Right atrium auricular region (tissue), 2 donors: ENCODE results near the gene PALM3. TPM values are rescaled to one million over a fixed set of nuclear protein-coding genes. Genes with fewer than 3 reads are reported as not detected.
"Not testable (repeated sequence)": the region's sequence is repeated elsewhere in the genome, so short reads cannot be mapped to it uniquely, and the experiment has no call there.

Experiments
- DNase-seq: peaks from one replicate; pipeline ENCODE4 v3.0.0-alpha.2; 2019; ENCODE audit warnings: low spot score
- H3K27ac ChIP-seq, 2 donors: fragments of 200-600 bp; sonication (generic); 1 replicate in 1 of 2; 2 replicates in 1 of 2; pipeline ENCODE4 v1.5.1; 2016 to 2019
- H3K27me3 ChIP-seq, 2 donors: fragments of 200-600 bp; sonication (generic); one replicate each; pipeline versions ENCODE4 v1.5.1 to v1.6.0; 2017 to 2019
- H3K36me3 ChIP-seq: fragments of 200-600 bp; sonication (generic); one replicate; pipeline ENCODE4 v1.5.1; 2016
- H3K4me1 ChIP-seq, 2 donors: fragments of 200-600 bp; sonication (generic); one replicate each; pipeline versions ENCODE4 v1.5.1 to v1.6.0; 2017 to 2019
- H3K4me3 ChIP-seq, 2 donors: fragments of 200-600 bp; sonication (generic); 1 replicate in 1 of 2; 2 replicates in 1 of 2; pipeline ENCODE4 v1.5.1; 2017 to 2019; ENCODE audit warnings: mild to moderate bottlenecking in 1 of 2, moderate library complexity in 1 of 2
- H3K9me3 ChIP-seq, 2 donors: fragments of 200-600 bp; sonication (generic); one replicate each; pipeline ENCODE4 v1.5.1; 2019
- total RNA-seq, 2 donors: library from RNA; depleted of rRNA; stranded (reverse); fragments of >200 nt; gene quantifications; one replicate each; pipeline ENCODE4 v1.1.0, GENCODE V29; 2016
- TF ChIP-seq, protein P1 (sequence below), 2 donors: fragments of 200-600 bp; sonication (generic); IDR thresholded peaks; one replicate each; pipeline ENCODE4 v1.5.1; 2019; ENCODE audit warnings: antibody characterized with exemption in 2 of 2

PALM3 gene
- total RNA-seq, 2 donors from 2014 or later: 0.28 to 0.37 TPM

DNA sequence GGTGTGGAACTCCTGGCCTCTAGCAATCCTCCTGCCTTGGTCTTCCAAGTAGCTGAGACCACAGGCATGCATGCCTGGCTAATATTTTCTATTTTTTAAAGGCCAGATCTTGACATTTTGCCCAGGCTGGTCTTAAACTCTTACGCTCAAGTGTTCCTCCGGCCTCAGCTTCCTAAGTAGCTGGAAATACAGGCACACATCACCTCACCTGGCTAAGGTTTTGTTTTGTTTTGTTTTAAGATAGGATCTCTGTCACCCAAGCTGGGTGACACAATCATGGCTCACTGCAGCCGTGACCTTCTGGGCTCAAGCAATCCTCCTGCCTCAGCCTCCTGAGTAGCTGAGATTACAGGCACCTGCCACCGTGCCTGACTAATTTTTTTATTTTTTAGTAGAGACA lies 39.4 kb downstream of the PALM3 start:
- TF ChIP-seq, protein P1, sequence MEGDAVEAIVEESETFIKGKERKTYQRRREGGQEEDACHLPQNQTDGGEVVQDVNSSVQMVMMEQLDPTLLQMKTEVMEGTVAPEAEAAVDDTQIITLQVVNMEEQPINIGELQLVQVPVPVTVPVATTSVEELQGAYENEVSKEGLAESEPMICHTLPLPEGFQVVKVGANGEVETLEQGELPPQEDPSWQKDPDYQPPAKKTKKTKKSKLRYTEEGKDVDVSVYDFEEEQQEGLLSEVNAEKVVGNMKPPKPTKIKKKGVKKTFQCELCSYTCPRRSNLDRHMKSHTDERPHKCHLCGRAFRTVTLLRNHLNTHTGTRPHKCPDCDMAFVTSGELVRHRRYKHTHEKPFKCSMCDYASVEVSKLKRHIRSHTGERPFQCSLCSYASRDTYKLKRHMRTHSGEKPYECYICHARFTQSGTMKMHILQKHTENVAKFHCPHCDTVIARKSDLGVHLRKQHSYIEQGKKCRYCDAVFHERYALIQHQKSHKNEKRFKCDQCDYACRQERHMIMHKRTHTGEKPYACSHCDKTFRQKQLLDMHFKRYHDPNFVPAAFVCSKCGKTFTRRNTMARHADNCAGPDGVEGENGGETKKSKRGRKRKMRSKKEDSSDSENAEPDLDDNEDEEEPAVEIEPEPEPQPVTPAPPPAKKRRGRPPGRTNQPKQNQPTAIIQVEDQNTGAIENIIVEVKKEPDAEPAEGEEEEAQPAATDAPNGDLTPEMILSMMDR (IDR thresholded peaks at IDR 0.05): no peak
- no peaks in the 10 kb centered on the region for H3K27me3 ChIP-seq
- H3K36me3 ChIP-seq: no peaks in the 10 kb centered on the region
- no peak overlapping the region for H3K27ac ChIP-seq
- no peaks in the 10 kb centered on the region for H3K4me1 ChIP-seq
- H3K9me3 ChIP-seq: no peaks in the 10 kb centered on the region
- no peak for DNase-seq
- no peak overlapping the region for H3K4me3 ChIP-seq

DNA sequence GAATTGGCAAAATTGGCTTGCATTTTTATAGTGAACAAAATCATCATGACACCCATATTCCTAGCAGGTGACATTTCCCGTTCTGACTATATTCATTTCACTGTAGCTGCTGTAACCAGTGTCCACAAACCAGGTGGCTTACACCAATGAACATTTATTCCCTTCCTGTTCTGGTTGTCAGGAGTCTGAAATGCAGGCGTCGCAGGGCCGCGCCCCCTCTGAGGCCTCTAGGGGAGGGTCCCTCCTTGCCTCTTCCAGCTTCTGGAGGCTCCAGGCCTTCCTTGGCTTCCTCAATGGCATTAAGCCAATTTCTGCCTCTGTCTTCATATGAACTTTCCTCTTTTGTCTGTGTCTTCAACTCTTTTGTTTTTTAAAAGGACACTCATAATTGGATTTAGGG lies 40.4 kb downstream of the PALM3 start:
- TF ChIP-seq, protein P1 (IDR thresholded peaks at IDR 0.05): no peak
- H3K4me3 ChIP-seq: no peak overlapping the region
- H3K27me3 ChIP-seq: no peaks in the 10 kb centered on the region
- no peaks in the 10 kb centered on the region for H3K4me1 ChIP-seq
- no peaks in the 10 kb centered on the region for H3K36me3 ChIP-seq
- no peak overlapping the region for H3K27ac ChIP-seq
- H3K9me3 ChIP-seq: no peaks in the 10 kb centered on the region
- DNase-seq: no peak

DNA sequence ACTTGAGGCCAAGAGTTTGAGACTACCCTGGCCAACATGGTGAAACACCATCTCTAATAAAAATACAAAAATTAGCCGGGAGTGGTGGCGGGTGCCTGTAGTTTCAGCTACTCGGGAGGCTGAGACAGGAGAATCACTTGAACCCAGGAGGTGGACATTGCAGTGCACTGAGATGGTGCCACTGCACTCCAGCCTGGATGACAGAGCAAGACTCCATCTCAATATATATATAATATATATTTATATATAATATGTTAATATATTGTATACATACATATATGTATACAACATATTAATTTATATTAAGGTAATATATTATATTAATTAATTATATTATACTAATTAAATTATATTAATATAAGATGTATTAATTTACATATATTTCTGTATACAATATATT lies 42.1 kb downstream of the PALM3 start:
- not testable (repeated sequence) for H3K4me1 ChIP-seq, H3K27ac ChIP-seq, H3K36me3 ChIP-seq, H3K27me3 ChIP-seq, DNase-seq, H3K4me3 ChIP-seq, H3K9me3 ChIP-seq

DNA sequence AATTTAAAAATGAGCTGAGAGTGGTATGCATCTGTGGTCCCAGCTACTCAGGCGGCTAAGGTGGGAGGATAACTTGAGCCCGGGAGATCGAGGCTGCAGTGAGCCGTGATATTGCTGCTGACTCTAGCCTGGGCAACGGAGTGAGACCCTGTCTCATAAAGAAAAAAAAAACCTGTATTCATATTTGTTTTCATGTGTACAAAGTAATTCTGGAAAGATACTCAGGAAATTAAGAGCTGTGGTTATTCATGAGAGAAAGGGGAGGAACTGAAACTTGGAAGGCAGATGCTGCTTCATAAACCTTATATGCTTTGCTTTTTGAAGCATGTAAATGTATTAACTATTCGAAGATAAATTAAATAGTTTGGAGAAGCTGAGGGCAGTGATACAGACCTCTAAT lies 42.8 kb downstream of the PALM3 start:
- Histone ChIP-seq H3K9me3 (no peaks in the 10 kb centered on the region), H3K4me1 (no peaks in the 10 kb centered on the region), H3K4me3 (no peak overlapping the region), H3K27ac (no peak overlapping the region), H3K36me3 (no peaks in the 10 kb centered on the region), H3K27me3 (no peaks in the 10 kb centered on the region)
- no peak for DNase-seq
- TF ChIP-seq, protein P1 (IDR thresholded peaks at IDR 0.05): no peak

DNA sequence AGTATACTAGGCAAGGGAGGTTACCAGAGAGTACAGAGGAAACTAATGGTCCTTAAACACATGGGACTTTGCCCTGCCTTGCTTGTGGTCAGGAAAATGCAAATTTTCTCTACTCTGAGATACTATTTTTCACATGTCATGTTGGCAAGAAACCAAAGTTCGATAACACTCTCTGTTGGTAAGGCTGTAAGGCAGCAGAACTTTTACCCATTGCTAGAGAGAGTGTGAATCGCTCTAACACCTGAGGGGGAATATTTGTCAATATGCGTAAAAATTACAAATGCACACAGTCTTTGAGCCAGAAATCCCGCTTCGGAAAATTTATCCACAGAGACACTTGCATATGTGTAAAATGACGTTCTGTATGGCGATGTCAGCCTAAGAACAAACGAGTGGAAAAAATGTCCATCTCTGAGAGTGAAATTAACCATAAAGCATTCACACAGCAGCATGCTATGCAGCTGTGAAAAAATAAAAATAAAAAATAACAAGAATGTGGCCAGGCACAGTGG lies 46.3 kb downstream of the PALM3 start:
- no peak overlapping the region for H3K4me3 ChIP-seq
- no peaks in the 10 kb centered on the region for H3K9me3 ChIP-seq
- no peaks in the 10 kb centered on the region for H3K4me1 ChIP-seq
- TF ChIP-seq, protein P1 (IDR thresholded peaks at IDR 0.05): no peak
- H3K36me3 ChIP-seq: no peaks in the 10 kb centered on the region
- H3K27ac ChIP-seq: no peak overlapping the region
- no peaks in the 10 kb centered on the region for H3K27me3 ChIP-seq
- DNase-seq: no peak

DNA sequence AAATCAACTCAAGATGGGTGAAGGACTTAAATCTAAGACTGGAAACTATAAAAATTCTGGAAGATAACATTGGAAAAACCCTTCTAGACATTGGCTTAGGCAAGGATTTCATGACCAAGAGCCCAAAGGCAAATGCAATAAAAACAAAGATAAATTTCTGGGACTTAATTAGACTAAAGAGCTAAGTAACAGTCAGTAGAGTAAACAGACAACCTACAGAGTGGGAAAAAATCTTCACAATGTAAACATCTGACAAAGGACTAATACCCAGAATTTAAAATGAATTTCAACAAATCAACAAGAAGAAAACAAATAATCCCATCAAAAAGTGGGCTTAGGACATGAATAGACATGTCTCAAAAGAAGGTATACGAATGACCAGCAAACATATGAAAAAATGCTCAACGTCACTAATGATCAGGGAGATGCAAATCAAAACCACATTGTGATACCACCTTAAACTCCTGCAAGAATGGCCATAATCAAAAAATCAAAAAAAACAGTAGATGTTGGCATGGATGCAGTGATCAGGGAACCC lies 49.4 kb downstream of the PALM3 start:
- H3K4me1 ChIP-seq: no peaks in the 10 kb centered on the region
- no peak for DNase-seq
- H3K27ac ChIP-seq: no peak overlapping the region
- H3K27me3 ChIP-seq: no peaks in the 10 kb centered on the region
- H3K4me3 ChIP-seq: no peak overlapping the region
- no peaks in the 10 kb centered on the region for H3K9me3 ChIP-seq
- TF ChIP-seq, protein P1 (IDR thresholded peaks at IDR 0.05): no peak
- no peaks in the 10 kb centered on the region for H3K36me3 ChIP-seq
